HEK293 (cell line): Measurements from ENCODE around the gene LLGL1.

Experiments
- CTCF ChIA-PET: fragments of 350-600 bp; formaldehyde crosslinking; extraction: SDS; loops from one replicate; lab custom pipeline; 2021; ENCODE audit warnings: antibody characterized with exemption; lab: Yijun Ruan, JAX
- POLR2A ChIA-PET: fragments of 300-600 bp; formaldehyde crosslinking; extraction: SDS; loops from one replicate; lab custom pipeline; 2020; ENCODE audit warnings: antibody characterized with exemption, inconsistent platforms; lab: Yijun Ruan, JAX
- H3K27ac ChIP-seq: fragments of 200-500 bp; sonication (Bioruptor generic); 2 replicates; pipeline ENCODE4 v1.5.1; 2014; ENCODE audit warnings: low read depth, low read length, control low read depth, inconsistent platforms; ENCODE audit errors: extremely low read depth
- H3K36me3 ChIP-seq, 2 experiments: fragments of 200-500 bp in 1 of 2; sonication (Bioruptor generic) in 1 of 2; 1 replicate in 1 of 2; 2 replicates in 1 of 2; pipeline ENCODE4 v1.5.1; 2014 to 2017; ENCODE audit warnings: inconsistent platforms in 2 of 2, low read length in 2 of 2; ENCODE audit not compliant: control insufficient read depth in 2 of 2, insufficient read depth in 1 of 2
- H3K4me1 ChIP-seq: fragments of 200-500 bp; sonication (Bioruptor generic); 2 replicates; pipeline ENCODE4 v1.5.1; 2014; ENCODE audit warnings: mild to moderate bottlenecking, low read length, inconsistent platforms; ENCODE audit not compliant: control insufficient read depth, insufficient read depth
- H3K4me3 ChIP-seq: 2 replicates; pipeline ENCODE4 v1.5.1; 2011; ENCODE audit warnings: low read depth, mild to moderate bottlenecking, control low read depth, low read length, moderate library complexity
- H3K9me3 ChIP-seq: fragments of 200-500 bp; sonication (Bioruptor generic); 2 replicates; pipeline ENCODE4 v1.5.1; 2014; ENCODE audit warnings: low read depth, low read length, inconsistent platforms; ENCODE audit not compliant: control insufficient read depth, insufficient read depth
- ATF2 ChIP-seq: fragments of 450-650 bp; formaldehyde crosslinking; IDR thresholded peaks from 2 replicates; pipeline ENCODE4 v1.5.1; 2016; ENCODE audit warnings: missing biosample characterization, missing genetic modification characterization, low read depth
- BCL11B ChIP-seq: fragments of 450-650 bp; formaldehyde crosslinking; IDR thresholded peaks from 2 replicates; pipeline ENCODE4 v1.5.1; 2016; ENCODE audit warnings: low read depth, missing biosample characterization, missing genetic modification characterization
- GFI1B ChIP-seq: fragments of 450-650 bp; formaldehyde crosslinking; IDR thresholded peaks from 2 replicates; pipeline ENCODE4 v1.5.1; 2016; ENCODE audit warnings: missing biosample characterization, missing genetic modification characterization
- IKZF3 ChIP-seq: fragments of 450-650 bp; IDR thresholded peaks from 2 replicates; pipeline ENCODE4 v1.5.0; 2018; ENCODE audit warnings: missing biosample characterization, mild to moderate bottlenecking, missing genetic modification characterization, moderate library complexity
- KLF8 ChIP-seq: fragments of 450-650 bp; formaldehyde crosslinking; IDR thresholded peaks from 2 replicates; pipeline ENCODE4 v1.5.1; 2016; ENCODE audit warnings: missing biosample characterization, missing genetic modification characterization
- PRDM2 ChIP-seq: fragments of 450-650 bp; formaldehyde crosslinking; IDR thresholded peaks from 2 replicates; pipeline ENCODE4 v1.5.1; 2016; ENCODE audit warnings: missing biosample characterization, missing genetic modification characterization, borderline replicate concordance
- RBAK ChIP-seq: fragments of 450-650 bp; formaldehyde crosslinking; IDR thresholded peaks from 2 replicates; pipeline ENCODE4 v1.5.1; 2016; ENCODE audit warnings: missing biosample characterization, missing genetic modification characterization
- ZBTB26 ChIP-seq: fragments of 450-650 bp; formaldehyde crosslinking; optimal IDR thresholded peaks from 2 replicates; pipeline ENCODE3; 2016; ENCODE audit warnings: missing biosample characterization, mild to moderate bottlenecking, missing genetic modification characterization
- ZFP3 ChIP-seq: fragments of 450-650 bp; formaldehyde crosslinking; IDR thresholded peaks from 2 replicates; pipeline ENCODE4 v1.5.1; 2016; ENCODE audit warnings: low read depth, missing biosample characterization, missing genetic modification characterization
- ZNF174 ChIP-seq: fragments of 450-650 bp; formaldehyde crosslinking; IDR thresholded peaks from 2 replicates; pipeline ENCODE4 v1.5.0; 2017; ENCODE audit warnings: missing biosample characterization, mild to moderate bottlenecking, missing genetic modification characterization
- ZNF248 ChIP-seq: fragments of 450-650 bp; formaldehyde crosslinking; IDR thresholded peaks from 2 replicates; pipeline ENCODE4 v1.5.1; 2017; ENCODE audit warnings: missing biosample characterization, missing genetic modification characterization
- ZNF391 ChIP-seq: fragments of 450-650 bp; formaldehyde crosslinking; IDR thresholded peaks from 2 replicates; pipeline ENCODE4 v1.5.1; 2016; ENCODE audit warnings: low read depth, missing biosample characterization, missing genetic modification characterization, borderline replicate concordance
- ZNF704 ChIP-seq: fragments of 450-650 bp; formaldehyde crosslinking; IDR thresholded peaks from 2 replicates; pipeline ENCODE4 v1.5.1; 2016; ENCODE audit warnings: missing biosample characterization, missing genetic modification characterization
- ZSCAN30 ChIP-seq: fragments of 450-650 bp; IDR thresholded peaks from 2 replicates; pipeline ENCODE4 v1.5.1; 2018; ENCODE audit warnings: missing biosample characterization, mild to moderate bottlenecking, missing genetic modification characterization, moderate library complexity
- ZSCAN4 ChIP-seq: fragments of 450-650 bp; formaldehyde crosslinking; IDR thresholded peaks from 2 replicates; pipeline ENCODE4 v1.5.1; 2017; ENCODE audit warnings: missing biosample characterization, missing genetic modification characterization

LLGL1 gene

GRCh38 chr17:18240449-18240848, 15.0 kb downstream of the LLGL1 start (continued):
- TF ChIP-seq PRDM2 (tag by site-specific recombination) (no peak), ZBTB26 (no peak)

- Histone ChIP-seq H3K27ac (no peak overlapping the region), H3K4me3 (no peak overlapping the region), H3K4me1 (no peaks in the 10 kb centered on the region), H3K36me3 (peaks cover 6 to 90% of the 10 kb centered on the region in 2 experiments; a peak in 2 of 3 replicates), H3K9me3 (no peaks in the 10 kb centered on the region)
- no peak for TF ChIP-seq RBAK
- no peak for TF ChIP-seq IKZF3
- no peak for TF ChIP-seq ZFP3 (tag by site-specific recombination)
- TF ChIP-seq ZNF391 (tag by site-specific recombination), result no peak
- TF ChIP-seq GFI1B (tag by site-specific recombination), result no peak
- no peak for TF ChIP-seq ZSCAN4
- TF ChIP-seq ZNF248, result no peak
- no peak for TF ChIP-seq ZNF704 (tag by site-specific recombination)
- TF ChIP-seq KLF8, result no peak
- TF ChIP-seq ZSCAN30, result no peak
- ChIA-PET POLR2A (no interaction called here), CTCF (no interaction called here)
Observed at GRCh38 chr17:18241229-18241871, 15.9 kb downstream of the LLGL1 start.

GRCh38 chr17:18245038-18245776, 19.8 kb downstream of the LLGL1 start:
- TF ChIP-seq BCL11B (tag by site-specific recombination), result peak; percentile 69; the same call in 1 of the 2 replicates
- no peak for TF ChIP-seq ZNF174
- peak; percentile 75 for TF ChIP-seq ATF2 (tag by site-specific recombination)
- TF ChIP-seq, all 188 proteins: peak for 2
- peaks cover 6 to 88% of the 10 kb centered on the region in 2 experiments; a peak in 2 of 3 replicates for H3K36me3 ChIP-seq
- H3K4me3 ChIP-seq, result no peak overlapping the region
- no peaks in the 10 kb centered on the region for H3K4me1 ChIP-seq
- ChIA-PET CTCF (no interaction called here), POLR2A (no interaction called here)
- no peak overlapping the region for H3K27ac ChIP-seq
- H3K9me3 ChIP-seq, result no peaks in the 10 kb centered on the region
